ENCODE data around the gene DNAJC18.

DNAJC18 gene

DNA sequence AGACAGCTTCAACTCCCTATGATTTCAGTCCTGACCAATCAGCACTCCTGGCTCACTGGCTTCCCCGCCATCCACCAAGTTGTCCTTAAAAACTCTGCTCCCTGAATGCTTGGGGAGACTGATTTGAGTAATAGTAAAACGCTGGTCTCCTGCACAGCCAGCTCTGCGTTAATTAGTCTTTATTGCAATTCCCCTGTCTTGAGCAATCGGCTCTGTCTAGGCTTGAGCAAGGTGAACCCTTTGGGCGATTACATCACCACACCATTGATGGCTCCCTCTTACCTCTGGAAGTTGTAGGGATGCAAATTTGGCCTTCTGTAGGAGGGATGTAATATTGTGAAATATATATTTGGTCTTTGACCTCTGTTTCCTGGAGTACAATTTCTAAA is 53.3 kb downstream of the DNAJC18 start:
- DNase-seq = no peak

DNA sequence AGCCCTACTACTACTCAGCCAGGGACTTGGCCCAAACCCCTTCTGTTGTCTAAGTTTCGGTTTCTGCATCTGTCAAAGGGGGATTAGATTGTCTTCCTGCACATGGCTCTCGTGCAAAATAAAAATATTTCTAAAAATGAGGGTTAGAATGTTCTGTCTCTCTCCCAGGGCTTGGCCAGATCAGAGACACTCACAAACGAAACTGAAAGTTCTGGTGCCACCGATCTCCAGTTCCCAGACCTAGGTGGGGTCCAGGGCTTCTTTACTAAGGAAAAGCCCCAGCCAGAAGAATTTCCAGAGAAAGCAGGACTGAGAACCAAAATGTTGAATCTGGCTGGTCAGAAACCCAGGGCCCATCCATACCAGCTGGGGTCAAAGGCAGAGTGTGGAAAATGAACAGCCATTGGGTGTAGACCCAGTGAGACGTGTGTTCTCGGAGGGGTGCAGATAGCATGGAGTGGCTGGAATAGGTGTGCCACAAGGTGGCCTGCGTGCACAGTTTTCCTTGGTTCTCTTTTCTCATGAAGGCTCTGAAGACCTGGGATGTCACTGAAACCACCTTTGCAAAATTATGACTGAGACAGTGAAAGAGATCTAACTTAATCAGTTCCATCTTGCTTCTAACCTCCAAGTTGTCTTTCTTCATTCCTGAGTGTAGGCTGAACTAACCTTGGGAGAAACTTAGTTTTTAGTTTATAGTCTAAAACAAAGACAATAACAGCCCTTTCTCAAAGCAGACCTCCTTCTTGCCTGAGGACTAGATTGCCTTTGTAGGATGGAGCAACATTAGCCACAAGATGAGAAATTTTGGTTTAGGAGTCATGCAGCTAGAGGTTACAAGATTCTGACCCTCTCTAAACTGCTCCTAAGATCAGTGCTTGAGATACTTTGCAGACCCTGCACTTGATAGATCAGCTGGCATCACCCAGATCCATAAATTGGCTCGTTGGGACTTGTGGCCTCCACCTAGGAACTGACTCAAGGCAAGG is 54.0 kb downstream of the DNAJC18 start:
- peak; percentile 20 for DNase-seq

DNA sequence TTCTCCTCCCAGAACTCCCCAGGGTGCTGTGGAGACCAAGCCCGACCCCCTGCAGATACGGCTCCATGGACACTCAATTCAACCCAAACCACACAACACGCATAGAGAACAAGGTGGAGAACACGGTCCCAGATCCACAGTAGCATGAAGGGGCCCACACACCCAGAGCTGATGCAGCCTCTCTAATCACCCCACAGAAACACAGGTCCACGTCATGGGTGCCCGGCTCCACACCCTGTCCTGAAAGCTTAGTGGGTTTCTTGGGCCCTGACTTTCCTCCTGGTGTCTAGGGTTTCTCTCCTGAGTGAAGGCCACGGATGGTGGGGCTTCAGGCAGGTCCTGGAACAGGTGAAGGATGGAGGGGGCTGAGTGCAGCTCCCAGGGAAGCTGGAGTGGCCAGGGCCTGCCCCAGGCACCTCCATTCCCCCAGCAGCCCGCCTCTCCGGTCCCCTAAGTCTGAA is 54.7 kb downstream of the DNAJC18 start:
- DNase-seq = no peak

DNA sequence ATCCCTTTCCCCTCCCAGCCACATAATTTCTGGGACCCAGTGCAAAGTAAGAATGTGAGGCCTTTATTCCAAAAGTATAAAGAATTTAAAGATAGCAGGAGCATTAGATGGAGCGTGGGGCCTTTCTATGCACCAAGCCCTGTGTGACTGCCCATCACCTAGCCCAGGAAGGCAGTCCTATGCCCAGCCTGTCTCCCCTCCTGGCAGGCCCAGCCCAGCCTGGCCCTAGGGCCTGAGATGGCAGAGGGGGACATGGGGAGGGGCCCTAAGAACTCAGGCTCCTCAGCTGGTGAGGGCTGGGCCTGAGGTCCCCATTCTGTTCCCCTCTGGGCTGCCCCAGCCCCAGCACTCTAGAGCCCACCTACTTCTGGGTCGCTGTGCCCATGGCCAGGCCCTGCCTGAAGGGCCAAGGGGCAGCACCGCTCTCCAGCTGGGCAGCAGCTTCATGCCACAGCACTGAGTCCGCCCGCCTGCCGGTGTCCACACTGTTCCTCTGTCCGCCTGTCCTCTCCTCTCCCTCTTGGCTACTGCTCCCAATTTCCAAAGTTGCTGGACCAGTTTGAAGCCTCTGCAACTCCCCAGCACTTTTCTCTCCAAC is 55.2 kb downstream of the DNAJC18 start:
- no peak for DNase-seq

DNA sequence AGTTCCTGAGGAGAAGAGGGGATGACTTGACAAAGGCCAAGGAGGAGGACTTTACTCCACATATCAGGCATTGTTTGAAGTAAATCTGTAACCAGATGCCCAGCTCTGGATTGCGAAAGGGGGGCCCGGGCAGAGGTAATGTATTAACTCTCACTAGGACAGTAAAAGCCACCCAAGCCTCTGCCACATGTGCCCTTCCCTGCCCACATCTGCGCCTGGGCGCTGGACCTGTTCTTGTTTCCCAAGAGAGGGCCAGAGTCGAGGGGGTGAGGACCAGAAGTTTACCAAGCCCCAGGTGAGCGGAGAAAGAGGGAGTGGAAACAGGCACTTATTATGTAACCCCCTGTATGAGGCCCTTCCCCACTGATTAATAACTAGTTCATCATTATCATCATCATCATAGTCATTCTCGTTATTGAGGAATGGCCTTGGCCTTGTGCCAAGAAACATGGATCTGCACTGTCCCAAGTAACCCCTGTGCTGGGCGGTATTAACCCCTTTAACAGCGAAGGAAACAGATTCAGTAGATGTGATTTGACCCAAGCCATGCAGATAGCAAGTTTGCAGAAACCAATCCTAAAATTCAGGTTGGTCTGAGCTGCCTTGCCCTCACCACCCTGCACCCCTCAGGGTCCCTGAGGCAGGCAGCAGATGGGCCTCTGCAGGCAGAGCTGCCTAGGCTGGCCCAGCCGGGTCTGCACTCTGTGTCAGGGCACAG is 55.9 kb downstream of the DNAJC18 start, which contains the start of gene SLC23A1:
Gene SLC23A1 (minus strand): TSS at position 23 of the 718 bp plus-strand sequence. CDS start 44 bp downstream, outside the sequence.
- no peak for DNase-seq

DNA sequence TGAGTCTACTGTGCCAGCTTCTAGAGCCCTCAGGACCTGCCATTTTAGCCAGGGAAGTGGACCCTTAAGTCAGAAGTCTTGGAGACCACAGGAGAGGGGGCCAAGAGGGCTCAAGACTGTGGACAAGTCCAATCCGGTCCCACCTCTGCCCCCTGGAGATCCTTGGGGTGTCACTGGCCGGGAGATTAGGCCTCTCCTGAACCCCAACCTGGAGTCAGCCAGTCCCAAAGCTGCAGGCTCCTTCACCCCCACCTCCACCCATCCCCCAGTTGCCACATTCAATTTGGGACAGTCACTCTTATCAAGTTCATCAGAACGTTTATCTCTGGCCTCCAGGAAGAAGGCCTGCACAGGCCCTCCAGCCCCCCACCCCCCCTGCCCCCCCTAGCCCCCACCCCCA is 56.5 kb downstream of the DNAJC18 start:
- DNase-seq = no peak

DNA sequence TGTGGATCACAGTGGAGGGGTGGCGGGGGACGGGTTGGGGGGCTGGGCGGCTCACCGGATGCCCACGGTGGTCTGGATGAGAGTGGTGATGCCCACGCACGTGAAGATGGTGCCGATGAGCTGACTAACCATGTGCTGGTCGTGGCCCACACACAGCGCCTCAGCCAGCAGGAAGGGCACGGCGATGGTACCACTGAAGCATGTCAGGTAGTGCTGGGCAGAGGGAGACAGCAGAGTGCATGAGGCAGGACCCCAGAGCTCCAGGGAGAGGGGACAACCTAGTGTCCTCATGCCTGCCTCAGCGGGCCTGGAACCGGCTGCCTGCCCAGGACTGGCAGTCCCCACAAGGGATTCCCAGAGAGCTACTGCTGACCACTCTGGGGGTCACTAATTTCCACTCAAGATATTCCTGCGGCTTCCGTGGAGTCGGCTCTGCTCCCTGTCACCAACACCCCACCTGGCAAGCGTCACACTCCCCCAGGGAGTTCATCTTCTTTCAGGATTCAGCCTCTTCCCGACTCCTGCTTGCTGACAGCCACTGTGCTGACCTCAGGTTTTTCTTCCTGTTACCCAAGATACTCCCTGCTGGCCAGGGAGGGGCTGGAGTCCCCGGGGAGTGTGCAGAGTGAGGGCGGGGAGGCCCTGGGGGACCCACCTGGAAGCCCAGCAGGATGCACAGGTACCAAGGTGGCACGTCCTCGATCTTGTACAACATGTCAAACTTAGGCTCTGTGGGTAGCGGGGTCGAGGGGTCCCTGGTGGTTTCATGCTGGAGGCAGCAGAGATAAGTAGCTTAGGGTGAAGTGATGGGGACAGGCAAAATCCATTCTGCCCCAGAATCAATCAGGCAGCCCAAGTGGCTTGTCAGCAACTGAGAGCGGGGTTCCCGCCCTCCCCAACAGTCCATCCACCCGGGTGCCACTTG is 57.2 kb downstream of the DNAJC18 start:
- no peak for DNase-seq

DNA sequence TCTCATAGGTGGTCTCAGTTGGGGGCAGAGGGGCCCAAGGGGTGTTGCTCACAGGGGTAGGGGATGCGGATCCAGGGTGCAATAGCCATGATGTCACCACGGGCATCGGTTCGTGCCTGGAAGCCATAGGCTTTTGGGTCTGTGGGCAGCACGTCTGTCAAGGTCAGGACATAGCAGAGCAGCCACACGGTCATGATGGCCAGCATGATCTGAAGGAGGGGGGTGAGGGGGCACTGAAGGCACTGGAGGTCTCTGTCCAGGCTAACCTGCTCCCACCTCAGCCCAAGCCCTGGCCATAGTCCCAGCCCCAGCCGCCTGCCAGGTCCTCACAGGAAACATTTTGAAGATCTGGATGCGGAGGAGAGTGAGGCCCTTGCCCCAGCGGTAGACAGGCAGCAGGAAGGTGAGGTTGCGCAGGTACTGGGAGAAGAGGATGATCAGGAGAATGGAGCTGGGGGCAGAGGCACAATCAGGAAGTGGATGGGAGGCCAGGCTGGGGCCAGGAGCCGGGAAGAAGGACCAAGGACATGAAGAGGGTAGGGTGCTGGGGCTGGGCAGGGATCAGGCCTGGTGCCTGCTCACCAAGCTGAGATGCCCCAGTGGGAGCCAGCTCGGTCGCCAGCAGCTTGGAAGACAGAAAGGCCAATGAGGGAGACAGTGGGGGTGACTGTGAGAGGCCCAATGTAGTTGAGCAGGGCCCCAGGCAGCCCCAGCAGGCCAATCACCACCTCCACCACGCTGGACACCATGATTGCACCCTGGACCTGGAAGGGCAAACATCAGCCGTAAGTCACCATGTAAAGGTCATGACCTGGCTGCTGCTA is 59.5 kb downstream of the DNAJC18 start:
- no peak for DNase-seq

DNA sequence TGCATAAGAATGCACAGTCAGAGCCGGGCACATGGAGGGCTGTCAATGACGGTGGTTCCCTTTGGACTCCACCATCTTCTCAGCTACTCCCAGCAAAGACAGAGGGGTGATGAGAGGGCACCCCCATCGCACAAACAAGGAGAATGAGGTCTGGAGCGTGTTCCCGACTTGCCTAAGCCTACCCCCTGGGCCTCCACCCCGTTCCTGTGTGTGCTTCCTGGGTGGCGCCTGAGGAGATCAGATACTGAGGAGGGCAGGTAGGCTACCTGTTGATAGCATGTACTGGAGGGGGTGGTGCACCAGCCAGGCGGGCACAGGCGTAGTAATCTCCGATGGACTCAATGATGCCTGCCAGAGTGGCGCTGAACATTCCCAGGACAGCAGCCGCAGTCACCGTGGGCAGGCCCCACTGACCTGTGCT is 60.4 kb downstream of the DNAJC18 start:
- no peak for DNase-seq

DNA sequence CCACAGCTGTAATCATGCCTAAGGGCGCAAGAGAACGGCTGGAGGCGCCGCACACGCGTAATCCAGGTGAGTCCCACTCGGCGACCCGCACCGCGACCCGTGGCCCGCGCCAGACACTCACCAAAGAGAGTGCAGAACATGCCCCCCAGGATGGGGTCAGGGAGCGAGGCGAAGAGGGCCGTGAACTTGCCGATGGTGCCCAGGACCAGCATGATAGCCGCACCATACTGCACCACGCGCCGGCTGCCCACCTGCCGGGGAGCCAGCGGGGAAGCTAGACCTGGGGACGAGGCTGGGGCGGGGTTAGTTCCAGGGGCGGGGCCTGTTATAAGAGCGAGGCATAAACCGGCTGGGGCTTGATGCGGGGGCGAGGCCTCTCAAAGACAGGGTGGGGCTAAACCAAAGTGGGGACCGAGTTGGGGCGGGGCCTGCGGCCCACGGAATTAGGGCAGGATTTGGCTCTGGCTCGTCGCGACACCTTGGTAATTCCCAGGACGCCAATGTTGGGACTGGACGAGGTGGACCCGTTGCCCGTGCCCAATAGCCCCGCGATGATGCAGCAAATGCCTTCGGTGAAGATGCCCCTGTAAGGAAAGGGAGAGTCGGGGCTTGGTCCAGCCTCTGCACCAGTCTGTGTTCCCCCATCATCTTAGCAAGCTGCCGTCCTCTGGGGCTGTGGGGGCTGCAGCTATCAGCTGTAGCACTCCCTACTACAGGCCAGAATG is 61.1 kb downstream of the DNAJC18 start:
- DNase-seq = no peak

DNA sequence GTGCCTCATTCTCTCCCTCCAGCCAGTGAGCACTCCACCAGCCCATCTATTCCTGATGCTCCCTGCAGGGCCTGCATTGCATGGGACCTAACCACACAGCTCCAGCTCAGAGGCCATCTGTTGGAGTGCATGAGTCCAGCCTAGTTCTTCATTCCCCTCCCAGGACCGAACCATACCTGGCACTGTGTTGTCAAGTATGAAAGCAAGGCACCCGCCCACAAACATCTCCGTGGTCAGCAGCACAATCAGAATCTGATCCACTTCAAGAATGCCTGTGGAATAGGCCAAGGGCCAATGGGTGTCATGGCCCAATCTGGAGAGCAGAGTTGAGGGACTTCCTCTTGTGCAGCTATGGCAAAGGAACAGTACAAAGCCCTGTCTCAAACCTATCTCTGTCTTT is 62.1 kb downstream of the DNAJC18 start:
- no peak for DNase-seq

DNA sequence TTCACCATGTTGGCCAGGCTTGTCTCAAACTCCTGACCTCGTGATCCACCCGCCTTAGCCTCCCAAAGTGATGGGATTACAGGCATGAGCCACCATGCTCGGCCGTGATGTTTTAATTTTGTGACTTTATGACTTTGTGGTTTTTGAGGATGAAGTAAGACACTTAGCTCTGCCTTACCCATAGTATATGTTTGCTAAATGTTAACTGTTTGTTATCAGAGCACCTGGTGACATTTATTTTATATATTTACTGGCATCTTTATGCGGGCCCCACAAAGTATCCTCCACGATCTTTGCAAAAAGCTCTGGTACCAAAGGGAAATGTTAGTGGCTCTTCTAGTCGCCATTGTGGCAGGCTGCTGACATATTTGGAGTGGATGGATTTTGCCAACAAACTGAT is 63.0 kb downstream of the DNAJC18 start:
- no peak for DNase-seq

DNA sequence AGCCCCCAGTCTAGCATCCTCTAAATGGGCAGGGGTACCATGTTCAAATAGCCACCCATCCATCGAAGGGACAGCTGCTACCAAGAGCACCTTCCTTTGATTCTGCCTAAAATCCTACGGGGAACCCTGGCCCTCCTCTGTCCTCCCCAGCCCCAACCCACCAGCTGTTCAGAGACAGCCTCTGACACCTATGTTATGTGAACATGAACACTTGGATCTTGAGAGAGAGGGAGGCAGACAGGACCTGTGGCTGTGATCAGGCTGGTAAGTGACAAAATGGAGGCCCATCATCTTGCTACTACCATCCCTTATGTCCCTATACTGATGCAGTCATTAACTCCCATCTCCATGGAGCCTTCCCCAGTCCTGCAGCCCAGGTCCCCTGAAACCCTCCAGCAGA is 64.4 kb downstream of the DNAJC18 start:
- no peak for DNase-seq

DNA sequence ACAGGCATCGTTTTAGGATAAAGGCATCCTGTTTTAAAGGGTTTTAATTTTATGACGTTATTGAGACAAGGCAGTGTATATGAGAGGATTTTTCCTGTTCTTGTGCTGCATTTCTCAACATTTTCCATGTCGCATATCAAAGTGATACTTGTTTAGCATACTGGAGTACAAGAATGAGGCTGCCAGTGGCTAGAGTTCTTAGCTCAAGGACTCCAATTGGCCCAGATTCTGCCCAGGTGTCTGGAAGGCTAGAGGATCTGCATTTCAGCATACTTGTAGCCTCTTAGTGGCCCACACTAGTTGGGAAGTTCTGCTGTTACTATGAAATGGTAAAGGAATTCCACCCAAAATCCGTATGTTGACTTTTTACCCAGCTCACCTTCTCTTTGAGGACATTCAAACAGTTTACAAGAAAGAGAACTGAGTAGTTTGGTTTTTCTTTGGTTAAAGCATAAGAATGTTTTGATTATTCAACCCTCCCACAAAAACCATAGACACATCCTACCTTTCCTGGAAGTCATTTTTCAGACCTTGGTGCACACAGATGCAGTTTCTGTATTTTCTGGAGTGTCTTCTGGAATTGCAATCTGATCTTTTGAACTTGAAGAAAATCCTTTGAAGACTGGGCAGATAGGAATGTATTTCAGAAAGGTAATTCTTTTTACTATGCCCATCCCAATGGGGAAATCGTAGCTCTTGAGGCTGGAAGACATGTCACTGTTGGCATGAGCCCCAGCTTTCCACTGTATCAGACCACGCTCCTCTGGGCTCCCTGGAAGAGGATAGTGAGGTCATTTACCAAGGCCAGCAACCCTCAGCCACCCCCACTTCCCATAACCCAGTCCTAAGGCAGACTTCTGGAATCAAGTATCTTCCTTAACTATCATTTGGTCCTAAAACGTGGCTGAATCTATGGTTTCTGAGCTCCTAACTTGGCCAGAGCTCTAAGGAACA is 67.6 kb downstream of the DNAJC18 start:
- DNase-seq = no peak

DNA sequence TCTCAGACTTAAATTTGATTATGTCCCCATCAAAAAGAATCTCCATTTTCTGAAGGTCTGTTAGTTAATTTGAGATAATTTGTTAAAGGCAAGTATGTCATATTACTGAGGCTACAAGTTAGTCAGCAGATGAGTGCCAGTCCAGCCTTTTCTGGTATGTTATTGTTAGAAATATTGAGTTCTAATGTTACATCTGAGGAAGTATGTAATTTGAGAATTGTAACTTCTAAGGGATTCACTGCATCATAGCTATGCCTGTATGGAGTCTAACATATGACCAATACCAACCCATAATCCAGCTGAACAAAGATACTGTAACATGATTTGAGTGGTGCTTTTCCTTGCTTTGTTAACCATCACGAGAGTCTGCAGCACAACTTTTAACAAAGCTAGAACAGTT is 70.1 kb downstream of the DNAJC18 start:
- no peak for DNase-seq

DNA sequence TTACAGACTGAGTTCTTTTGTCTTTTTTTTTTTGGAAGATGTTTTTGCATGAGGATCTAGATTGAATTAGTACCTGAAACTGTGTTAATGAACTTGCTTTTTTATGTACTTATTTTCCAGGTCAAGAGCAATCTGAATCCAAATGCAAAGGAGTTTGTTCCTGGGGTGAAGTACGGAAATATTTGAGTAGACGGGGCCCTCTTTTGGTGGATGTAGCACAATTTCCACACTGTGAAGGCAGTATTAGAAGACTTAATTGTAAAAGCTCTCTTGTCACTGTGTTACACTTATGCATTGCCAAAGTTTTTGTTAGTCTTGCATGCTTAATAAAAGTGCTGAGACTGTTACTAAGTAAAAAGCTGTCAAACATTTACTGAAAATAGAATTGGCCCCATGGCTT is 70.7 kb downstream of the DNAJC18 start:
- DNase-seq = no peak

DNA sequence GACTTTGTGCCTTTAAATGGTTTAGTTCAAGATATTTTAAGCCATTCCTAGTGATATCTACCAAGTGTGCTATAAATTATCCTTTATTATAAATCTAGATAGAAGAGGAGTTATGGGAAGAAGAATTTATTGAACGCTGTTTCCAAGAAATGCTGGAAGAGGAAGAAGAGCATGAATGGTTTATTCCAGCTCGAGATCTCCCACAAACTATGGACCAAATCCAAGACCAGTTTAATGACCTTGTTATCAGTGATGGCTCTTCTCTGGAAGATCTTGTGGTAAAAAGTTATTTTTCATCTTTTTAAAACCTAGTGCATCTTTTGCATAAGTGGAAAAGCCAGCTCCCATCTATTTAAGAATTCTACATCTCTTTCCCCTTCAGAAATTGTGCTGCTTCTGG is 74.9 kb downstream of the DNAJC18 start:
- no peak for DNase-seq

DNA sequence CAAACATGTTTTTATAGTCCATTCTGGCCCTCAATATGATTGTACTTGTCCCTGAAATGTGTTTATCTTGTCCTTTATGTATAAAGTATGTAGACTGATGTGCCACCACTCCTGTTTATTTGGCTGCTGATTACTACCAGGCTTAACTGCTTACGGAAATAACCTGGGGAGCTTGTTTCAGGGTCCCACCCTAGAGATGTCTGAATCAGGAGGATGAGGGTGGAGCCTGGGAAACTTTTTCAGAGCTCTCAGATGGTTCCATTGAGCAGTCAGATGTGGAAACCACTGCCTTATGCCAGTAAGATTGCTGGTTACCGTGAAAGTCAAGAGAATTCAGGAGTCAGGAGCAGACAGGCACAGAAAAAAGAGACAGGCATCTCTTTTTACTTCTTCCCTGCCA is 75.4 kb downstream of the DNAJC18 start:
- DNase-seq = no peak

DNA sequence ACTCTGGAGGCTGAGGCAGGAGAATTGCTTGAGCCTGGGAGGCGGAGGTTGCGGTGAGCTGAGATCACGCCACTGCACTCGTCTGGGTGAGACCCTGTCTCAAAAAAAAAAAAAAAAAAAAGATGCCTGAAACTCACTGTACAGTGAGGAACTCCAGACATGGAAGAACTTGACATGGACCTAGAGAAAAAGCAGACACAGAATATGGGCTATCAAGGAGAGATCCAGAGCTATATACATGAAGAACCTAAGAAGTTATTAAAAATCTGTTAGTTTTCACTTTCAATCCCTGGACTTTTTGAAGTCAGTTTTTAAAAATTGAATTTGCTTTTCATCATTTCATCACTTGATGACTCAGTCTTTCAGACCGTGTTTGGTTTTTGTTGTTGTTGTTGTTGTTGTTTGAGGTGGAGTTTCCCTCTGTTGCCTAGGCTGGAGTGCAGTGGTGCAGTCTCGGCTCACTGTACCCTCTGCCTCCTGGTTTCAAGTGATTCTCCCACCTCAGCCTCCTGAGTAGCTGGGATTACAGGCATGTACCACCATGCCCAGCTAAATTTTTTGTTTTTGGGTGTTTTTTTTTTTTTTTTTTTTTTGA is 77.4 kb downstream of the DNAJC18 start:
- no peak for DNase-seq

Data from NCI-H774 (cell line).